Skin of body (tissue), 2 donors: ENCODE measurements around the gene ANKS6. TPM values are rescaled to one million over a fixed set of nuclear protein-coding genes. Genes with fewer than 3 reads are reported as not detected.

Source experiments
- DNase-seq: peaks from one replicate; lab custom pipeline; 2025; lab: John Stamatoyannopoulos, UW
- total RNA-seq: library from RNA; depleted of rRNA; stranded (reverse); fragments of >200 nt; gene quantifications from one replicate; pipeline ENCODE4 v1.2.3, GENCODE V29; 2014

Gene ANKS6
- 5.6 TPM for total RNA-seq

GRCh38 chr9:98796364-98797101 lies at the start of gene ANKS6:
TSS of gene ANKS6 (minus strand) at chr9:98796555. CDS start at chr9:98796491, 64 bp downstream.
- DNase-seq: peak; percentile 65

GRCh38 chr9:98846081-98846480 lies 49.7 kb upstream of the ANKS6 start:
- DNase-seq: no peak

GRCh38 chr9:98842510-98842909 lies 46.2 kb upstream of the ANKS6 start:
- no peak for DNase-seq

GRCh38 chr9:98839724-98840123 lies 43.4 kb upstream of the ANKS6 start:
- DNase-seq: no peak

DNA sequence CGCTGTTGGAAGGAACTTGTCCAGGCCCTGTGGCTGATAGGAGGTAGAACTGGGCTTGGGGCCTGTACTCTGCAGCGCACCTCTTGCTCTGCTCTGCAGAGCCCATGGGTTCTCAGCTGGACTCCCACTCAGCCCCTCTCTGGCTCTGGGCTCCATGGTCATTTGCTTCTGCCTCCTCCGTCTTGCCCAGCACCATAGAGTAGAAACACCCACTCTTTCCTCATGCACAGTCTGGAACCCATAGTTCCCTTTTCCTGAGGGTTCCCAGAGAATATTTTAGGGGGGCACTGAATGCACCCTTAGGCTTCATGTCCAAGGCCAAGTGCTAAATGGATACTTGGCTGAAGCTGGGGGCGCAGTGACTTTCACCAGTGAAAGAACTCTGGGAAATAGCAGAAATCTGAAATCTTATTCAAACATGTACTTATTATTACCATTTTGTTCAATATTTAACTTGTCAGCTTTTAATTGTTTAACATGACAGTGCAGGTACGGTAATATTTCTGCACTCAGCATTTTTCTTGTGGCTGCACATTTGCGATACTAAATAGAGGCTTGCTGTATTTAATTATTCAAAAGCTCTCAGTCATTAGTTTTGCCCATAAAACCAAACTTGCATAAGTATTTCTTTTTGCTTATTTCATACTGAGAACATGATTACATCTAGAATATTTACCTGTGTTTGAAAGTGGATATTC lies 42.7 kb upstream of the ANKS6 start:
- DNase-seq: no peak

DNA sequence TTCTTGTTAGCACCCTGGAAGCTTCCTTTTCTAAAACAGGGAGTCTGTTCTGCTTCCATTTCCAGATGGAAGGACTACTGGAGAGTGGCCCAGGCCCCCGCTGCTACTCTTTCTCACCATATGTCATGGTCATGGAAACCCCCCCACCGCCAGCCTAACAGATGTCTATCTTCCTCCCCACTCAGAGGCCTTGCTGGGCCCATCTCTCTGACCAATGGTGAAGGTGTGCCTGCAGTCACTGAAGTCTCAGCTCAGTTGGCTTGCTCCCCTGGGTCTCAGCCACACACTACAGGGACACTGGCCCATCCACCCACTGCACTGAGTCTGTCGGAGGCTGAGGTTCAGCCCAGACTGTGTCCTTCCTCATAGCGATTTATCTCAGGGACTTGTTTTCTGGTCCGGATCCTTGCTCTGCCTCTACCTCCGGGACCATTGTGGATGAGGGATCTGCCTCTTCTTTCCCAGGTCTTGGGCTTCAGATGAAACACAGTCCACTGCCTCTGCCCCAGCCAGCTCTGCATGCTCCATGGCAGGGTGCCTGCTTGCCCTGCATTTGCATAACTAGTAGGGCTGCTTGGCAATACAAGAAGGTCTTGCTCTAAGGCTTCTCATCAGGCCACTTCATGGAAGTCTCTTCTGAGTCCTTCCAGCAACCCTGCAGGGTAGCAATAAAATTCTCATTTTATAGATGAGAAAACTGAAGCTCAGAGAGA lies 42.0 kb upstream of the ANKS6 start:
- no peak for DNase-seq

DNA sequence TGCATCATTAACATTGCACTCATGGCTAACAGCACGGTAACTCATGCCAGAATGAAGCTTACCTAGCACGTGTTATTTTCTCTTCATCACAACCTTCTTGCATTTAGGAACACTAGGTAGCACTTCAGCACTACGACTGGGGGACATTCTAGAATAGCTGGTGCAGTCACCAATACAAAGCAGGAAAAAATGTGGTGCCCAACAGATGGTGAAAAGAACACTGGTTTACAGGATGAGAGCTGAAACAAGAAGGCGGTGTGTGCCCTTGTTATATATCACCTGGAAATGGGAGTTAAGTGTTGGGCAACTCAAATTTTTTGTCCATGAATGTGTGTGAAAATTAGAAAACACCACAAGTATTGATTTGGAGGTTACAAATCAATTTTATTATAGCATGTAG lies 41.2 kb upstream of the ANKS6 start:
- no peak for DNase-seq

DNA sequence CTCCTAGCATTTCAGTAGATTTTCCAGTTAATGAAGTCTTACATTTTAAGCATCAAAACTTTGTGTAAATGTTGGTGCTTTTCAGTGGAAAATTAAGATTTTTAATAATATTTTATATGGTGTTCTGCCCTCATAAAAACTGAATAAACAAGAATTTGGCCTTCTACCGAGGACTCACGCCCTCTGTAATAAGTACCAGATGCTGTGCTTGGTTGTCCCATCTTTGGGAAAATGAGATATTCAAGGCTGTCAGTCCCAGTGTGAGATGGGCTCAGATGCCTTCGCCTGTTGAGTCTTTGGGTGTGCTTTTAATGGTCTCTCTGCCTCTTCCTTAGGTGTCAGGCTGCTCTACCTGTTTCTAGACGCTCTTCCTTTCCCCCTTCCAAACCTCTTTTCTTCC lies 39.9 kb upstream of the ANKS6 start:
- DNase-seq: peak; percentile 4

GRCh38 chr9:98834386-98834785 lies 38.0 kb upstream of the ANKS6 start:
- DNase-seq: no peak

DNA sequence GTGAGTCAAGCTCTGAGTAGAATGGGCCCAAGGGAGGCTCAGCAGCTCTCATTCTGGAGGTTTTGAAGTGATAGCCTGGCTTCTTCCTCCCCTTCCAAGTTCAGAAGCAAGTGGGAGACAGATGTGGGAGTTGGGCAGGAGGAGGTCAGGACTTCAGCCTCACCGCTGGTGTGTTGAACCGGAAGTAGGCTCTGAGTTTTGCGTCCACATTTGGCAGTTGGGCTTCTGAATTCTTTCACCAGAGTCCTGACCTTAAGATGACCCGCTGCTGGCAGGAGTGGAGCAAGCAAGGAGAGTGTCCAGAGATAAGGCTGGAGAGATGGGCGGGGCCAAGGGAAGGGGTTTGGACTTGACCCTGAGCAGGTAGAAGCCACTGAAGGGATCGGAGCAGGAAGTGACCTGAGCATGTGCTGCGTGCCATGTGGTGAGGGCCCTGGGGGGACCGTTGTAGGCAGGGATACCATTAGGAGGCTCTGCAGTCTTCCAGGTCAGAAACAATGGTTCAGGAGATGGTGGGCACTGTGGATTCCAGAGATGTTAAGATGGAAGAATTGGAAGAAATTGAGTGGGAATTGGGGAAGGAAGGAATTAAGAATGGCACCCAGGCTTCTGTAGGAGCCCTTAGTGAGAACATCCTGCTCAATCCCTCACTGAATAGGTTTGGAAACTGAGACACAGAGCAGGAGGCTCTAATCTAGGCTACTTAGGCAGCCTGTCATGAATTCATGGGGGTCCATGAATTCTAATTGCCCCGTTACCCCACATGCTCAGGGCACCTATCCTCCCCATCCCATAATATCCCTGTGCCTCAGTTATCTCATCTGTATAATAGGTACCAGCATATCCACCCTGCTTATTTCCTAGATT lies 37.0 kb upstream of the ANKS6 start:
- no peak for DNase-seq

- no peak for DNase-seq
Measured at GRCh38 chr9:98832768-98833089, 36.4 kb upstream of the ANKS6 start.

DNA sequence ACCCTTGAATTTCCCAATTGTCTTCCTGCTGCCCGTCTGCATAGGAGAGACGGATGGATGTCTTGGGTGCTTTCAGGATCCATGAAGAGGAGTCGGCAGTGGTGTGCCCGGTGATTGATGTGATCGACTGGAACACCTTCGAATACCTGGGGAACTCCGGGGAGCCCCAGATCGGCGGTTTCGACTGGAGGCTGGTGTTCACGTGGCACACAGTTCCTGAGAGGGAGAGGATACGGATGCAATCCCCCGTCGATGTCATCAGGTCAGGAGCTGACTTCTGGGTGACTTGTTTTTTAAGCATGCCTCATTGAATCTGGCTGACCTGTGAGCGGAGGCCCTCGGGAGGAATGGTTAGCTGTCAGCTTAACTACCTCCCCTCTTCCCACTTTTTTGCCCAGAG lies 35.3 kb upstream of the ANKS6 start:
- no peak for DNase-seq

DNA sequence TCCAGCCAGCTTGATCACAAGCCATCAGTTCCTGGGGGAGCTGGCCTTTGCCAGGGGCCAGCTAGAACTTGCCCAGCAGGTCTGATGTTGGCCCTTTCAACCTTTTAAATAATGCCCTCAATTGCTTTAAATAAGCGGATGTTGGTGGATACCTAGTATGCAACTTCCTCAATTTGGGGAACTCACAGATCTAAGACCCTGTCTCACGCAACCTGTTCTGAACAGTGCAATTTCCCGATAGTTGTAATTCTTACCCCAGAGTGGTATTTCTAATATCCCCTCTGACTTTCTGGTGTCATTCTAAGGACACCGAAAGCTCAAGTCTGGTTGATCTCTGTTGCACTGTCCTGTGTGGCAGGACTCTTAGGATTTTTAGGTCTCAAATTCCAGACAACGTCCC lies 34.2 kb upstream of the ANKS6 start:
- no peak for DNase-seq

GRCh38 chr9:98829766-98830165 lies 33.4 kb upstream of the ANKS6 start:
- no peak for DNase-seq

- no peak for DNase-seq
Measured at GRCh38 chr9:98826716-98827115, 30.4 kb upstream of the ANKS6 start.

- no peak for DNase-seq
Measured at GRCh38 chr9:98825414-98825813, 29.1 kb upstream of the ANKS6 start.

GRCh38 chr9:98823666-98824334 lies 27.4 kb upstream of the ANKS6 start:
- DNase-seq: no peak

DNA sequence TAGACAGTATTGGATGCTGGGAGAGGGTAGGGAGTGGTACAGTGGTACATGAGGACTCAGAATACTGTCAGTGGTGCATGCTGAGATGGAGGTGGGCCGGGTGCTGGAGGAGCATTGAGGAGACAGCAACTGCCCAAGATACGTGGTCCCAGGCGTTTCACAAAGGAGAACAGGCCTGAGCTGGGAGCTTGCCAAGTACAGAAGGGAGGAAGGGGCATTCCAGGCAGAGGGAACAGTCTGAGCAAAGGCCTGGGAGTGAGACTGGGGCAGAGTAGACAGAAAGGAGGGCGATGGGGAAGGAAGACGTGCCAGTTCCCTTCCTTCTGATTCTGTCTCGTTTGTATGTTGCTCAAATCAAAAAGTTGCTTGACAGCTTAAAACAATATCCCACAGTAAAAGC lies 26.3 kb upstream of the ANKS6 start:
- no peak for DNase-seq

GRCh38 chr9:98821831-98822230 lies 25.5 kb upstream of the ANKS6 start:
- no peak for DNase-seq

GRCh38 chr9:98819231-98819630 lies 22.9 kb upstream of the ANKS6 start:
- DNase-seq: no peak

GRCh38 chr9:98818764-98819163 lies 22.4 kb upstream of the ANKS6 start:
- DNase-seq: no peak
